Suprapubic skin (tissue), 4 donors: ENCODE data around the gene SBDS. TPM values are rescaled to one million over a fixed set of nuclear protein-coding genes. Genes with fewer than 3 reads are reported as not detected.
A peak's percentile ranks its signal among the peaks of the same experiment; 100 is the strongest.
"Not testable (repeated sequence)": the region's sequence is repeated elsewhere in the genome, so short reads cannot be mapped to it uniquely, and the experiment has no call there.

ENCODE experiments used
- DNase-seq, 2 donors: peaks; one replicate each; pipeline ENCODE4 v3.0.0-alpha.2; 2019; ENCODE audit warnings: low spot score in 2 of 2
- H3K27ac ChIP-seq: fragments of 200-600 bp; sonication (generic); one replicate; pipeline ENCODE4 v1.5.1; 2019
- H3K27me3 ChIP-seq: fragments of 200-600 bp; sonication (generic); one replicate; pipeline ENCODE4 v1.5.1; 2019
- H3K36me3 ChIP-seq: fragments of 200-600 bp; sonication (generic); one replicate; pipeline ENCODE4 v1.5.1; 2019
- H3K4me1 ChIP-seq: fragments of 200-600 bp; sonication (generic); one replicate; pipeline ENCODE4 v1.5.1; 2019
- H3K4me3 ChIP-seq: fragments of 200-600 bp; sonication (generic); one replicate; pipeline ENCODE4 v1.5.1; 2019; ENCODE audit warnings: mild to moderate bottlenecking
- H3K9me3 ChIP-seq: fragments of 200-600 bp; sonication (generic); one replicate; pipeline ENCODE4 v1.5.1; 2019
- CTCF ChIP-seq, 2 donors: fragments of 200-600 bp in 1 of 2; fragments of 450-650 bp in 1 of 2; sonication (generic) in 1 of 2; IDR thresholded peaks; one replicate each; pipeline ENCODE4 v1.5.1; 2016 to 2019; ENCODE audit warnings: antibody characterized with exemption in 2 of 2, mild to moderate bottlenecking in 1 of 2, moderate library complexity in 1 of 2
- EP300 ChIP-seq: sonication (generic); formaldehyde crosslinking; IDR thresholded peaks from one replicate; pipeline ENCODE4 v1.6.1; 2017; ENCODE audit warnings: antibody characterized with exemption
- POLR2A ChIP-seq, 2 donors: fragments of 450-650 bp; IDR thresholded peaks; one replicate each; pipeline ENCODE4 v1.6.1; 2017; ENCODE audit warnings: antibody characterized with exemption in 2 of 2, mild to moderate bottlenecking in 2 of 2, moderate library complexity in 2 of 2
- POLR2AphosphoS5 ChIP-seq, 3 donors: sonication (generic); formaldehyde crosslinking; IDR thresholded peaks; one replicate each; pipeline ENCODE4 v1.6.1; 2017; ENCODE audit warnings: antibody characterized with exemption in 3 of 3
- WGBS: methylation state at CpG from one replicate; pipeline ENCODE4 v1.1.5; 2018; 5-methylcytosine and 5-hydroxymethylcytosine counted together
- total RNA-seq, 4 donors: library from RNA; depleted of rRNA; stranded (reverse); fragments of >200 nt; gene quantifications; one replicate each; pipeline ENCODE4 v1.1.0, GENCODE V29; 2016

Gene SBDS
- total RNA-seq, 4 donors from 2014 or later: 68.4 to 98.9 (median 85.0) TPM

GRCh38 chr7:67022511-67022910, 27.1 kb upstream of the SBDS start:
- Histone ChIP-seq H3K27ac (peak overlapping the region; percentile 38), H3K4me3 (no peak overlapping the region), H3K9me3 (no peaks in the 10 kb centered on the region), H3K27me3 (no peaks in the 10 kb centered on the region), H3K36me3 (peaks cover 49% of the 10 kb centered on the region), H3K4me1 (no peaks in the 10 kb centered on the region)
- TF ChIP-seq POLR2A (IDR thresholded peaks at IDR 0.05): no peak
- no peak for TF ChIP-seq EP300
- no peak for TF ChIP-seq POLR2AphosphoS5 (IDR thresholded peaks at IDR 0.05)
- TF ChIP-seq CTCF (IDR thresholded peaks at IDR 0.05): no peak
- DNase-seq: no peak
- 47% methylated on average over 3 of the region's 3 CpGs for WGBS

GRCh38 chr7:67021260-67021659, 25.9 kb upstream of the SBDS start:
- DNase-seq: no peak
- Histone ChIP-seq H3K36me3 (peaks cover 49% of the 10 kb centered on the region), H3K27ac (no peak overlapping the region), H3K4me3 (no peak overlapping the region), H3K4me1 (no peaks in the 10 kb centered on the region), H3K27me3 (no peaks in the 10 kb centered on the region), H3K9me3 (no peaks in the 10 kb centered on the region)
- TF ChIP-seq CTCF (IDR thresholded peaks at IDR 0.05): no peak
- TF ChIP-seq POLR2A (IDR thresholded peaks at IDR 0.05): no peak
- no peak for TF ChIP-seq POLR2AphosphoS5 (IDR thresholded peaks at IDR 0.05)
- WGBS: 88% methylated on average over 7 of the region's 7 CpGs

GRCh38 chr7:67019562-67020390, 24.4 kb upstream of the SBDS start:
- Histone ChIP-seq H3K36me3 (peaks cover 64% of the 10 kb centered on the region), H3K27ac (no peak overlapping the region), H3K9me3 (no peaks in the 10 kb centered on the region), H3K4me1 (no peaks in the 10 kb centered on the region), H3K27me3 (no peaks in the 10 kb centered on the region), H3K4me3 (no peak overlapping the region)
- TF ChIP-seq CTCF (IDR thresholded peaks at IDR 0.05): no peak
- 74% methylated on average over 8 of the region's 8 CpGs for WGBS
- DNase-seq: no peak

- Histone ChIP-seq H3K27ac (no peak overlapping the region), H3K9me3 (no peaks in the 10 kb centered on the region), H3K36me3 (peaks cover 72% of the 10 kb centered on the region), H3K27me3 (no peaks in the 10 kb centered on the region), H3K4me3 (no peak overlapping the region), H3K4me1 (no peaks in the 10 kb centered on the region)
- DNase-seq: no peak
- WGBS: 75% methylated on average over 7 of the region's 7 CpGs
- TF ChIP-seq POLR2A (IDR thresholded peaks at IDR 0.05): no peak
- no peak for TF ChIP-seq POLR2AphosphoS5 (IDR thresholded peaks at IDR 0.05)
Measured at GRCh38 chr7:67018940-67019339, 23.6 kb upstream of the SBDS start.

- H3K4me3 ChIP-seq, H3K27ac ChIP-seq, H3K9me3 ChIP-seq, H3K4me1 ChIP-seq, DNase-seq, H3K27me3 ChIP-seq: not testable (repeated sequence)
- H3K36me3 ChIP-seq: peaks cover 73% of the 10 kb centered on the region
- 92% methylated on average over 8 of the region's 8 CpGs for WGBS
Measured at GRCh38 chr7:67017971-67018370, 22.6 kb upstream of the SBDS start.

- not testable (repeated sequence) for H3K9me3 ChIP-seq, H3K27me3 ChIP-seq, H3K4me3 ChIP-seq, DNase-seq, H3K4me1 ChIP-seq, H3K27ac ChIP-seq
- peaks cover 81% of the 10 kb centered on the region for H3K36me3 ChIP-seq
- 94% methylated on average over 9 of the region's 9 CpGs for WGBS
Measured at GRCh38 chr7:67014076-67014622, 18.8 kb upstream of the SBDS start.

- not testable (repeated sequence) for DNase-seq, H3K9me3 ChIP-seq, H3K4me1 ChIP-seq, H3K27me3 ChIP-seq, H3K4me3 ChIP-seq, H3K27ac ChIP-seq
- peaks cover 77% of the 10 kb centered on the region for H3K36me3 ChIP-seq
- WGBS: 89% methylated on average over 3 of the region's 3 CpGs
Measured at GRCh38 chr7:67009677-67010076, 14.3 kb upstream of the SBDS start.
